Measurements from ENCODE around the gene ADAMTS9. TPM values are rescaled to one million over a fixed set of nuclear protein-coding genes. Genes with fewer than 3 reads are reported as not detected.

The ADAMTS9 gene
- total and polyA plus RNA-seq, 2 of the 13 experiments (the other 11 are each of a cell fraction or from before 2014, with no cell fraction given), result 0.02 to 0.09 TPM

- TF ChIP-seq ZNF552 (CRISPR knock-in tag; IDR thresholded peaks at IDR 0.05; ENCODE audit: borderline replicate concordance) (no peak), ZNF569 (CRISPR knock-in tag; IDR thresholded peaks at IDR 0.05; ENCODE audit: borderline replicate concordance) (no peak), KAT2B (IDR thresholded peaks at IDR 0.05; ENCODE audit: borderline replicate concordance, low read depth, low read length) (no peak), GABPB1 (CRISPR knock-in tag; IDR thresholded peaks at IDR 0.05) (no peak; the same call in 1 of the 2 replicates), ELK4 (CRISPR knock-in tag; IDR thresholded peaks at IDR 0.05; ENCODE audit: borderline replicate concordance) (no peak), XRCC5 (optimal IDR thresholded peaks at IDR 0.05; ENCODE audit: low read length) (no peak), ZNF20 (CRISPR knock-in tag; IDR thresholded peaks at IDR 0.05) (no peak), SALL1 (CRISPR knock-in tag; IDR thresholded peaks at IDR 0.05) (peak; percentile 47; the same call in 1 of the 2 replicates), LBX2 (CRISPR knock-in tag; IDR thresholded peaks at IDR 0.05; ENCODE audit: borderline replicate concordance) (no peak), SKIL (CRISPR knock-in tag; IDR thresholded peaks at IDR 0.05; ENCODE audit: borderline replicate concordance) (no peak), HNRNPUL1 (IDR thresholded peaks at IDR 0.05; ENCODE audit: low read depth, low read length) (no peak)
- TF ChIP-seq, protein P1, sequence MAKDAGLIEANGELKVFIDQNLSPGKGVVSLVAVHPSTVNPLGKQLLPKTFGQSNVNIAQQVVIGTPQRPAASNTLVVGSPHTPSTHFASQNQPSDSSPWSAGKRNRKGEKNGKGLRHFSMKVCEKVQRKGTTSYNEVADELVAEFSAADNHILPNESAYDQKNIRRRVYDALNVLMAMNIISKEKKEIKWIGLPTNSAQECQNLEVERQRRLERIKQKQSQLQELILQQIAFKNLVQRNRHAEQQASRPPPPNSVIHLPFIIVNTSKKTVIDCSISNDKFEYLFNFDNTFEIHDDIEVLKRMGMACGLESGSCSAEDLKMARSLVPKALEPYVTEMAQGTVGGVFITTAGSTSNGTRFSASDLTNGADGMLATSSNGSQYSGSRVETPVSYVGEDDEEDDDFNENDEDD (CRISPR knock-in tag; IDR thresholded peaks at IDR 0.05; ENCODE audit: borderline replicate concordance), result no peak
- TF ChIP-seq, protein P2, sequence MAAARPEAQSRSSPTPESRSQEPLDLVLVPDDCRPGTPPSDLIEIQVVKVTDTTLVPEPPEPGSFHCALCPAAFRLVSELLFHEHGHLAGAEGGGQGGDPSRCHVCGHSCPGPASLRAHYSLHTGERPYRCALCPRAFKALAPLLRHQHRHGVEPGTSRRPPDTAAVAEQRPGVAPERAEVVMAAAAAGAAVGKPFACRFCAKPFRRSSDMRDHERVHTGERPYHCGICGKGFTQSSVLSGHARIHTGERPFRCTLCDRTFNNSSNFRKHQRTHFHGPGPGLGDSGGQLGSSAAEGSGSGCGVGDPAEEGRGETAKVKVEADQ (CRISPR knock-in tag; IDR thresholded peaks at IDR 0.05; ENCODE audit: borderline replicate concordance), result no peak
- TF ChIP-seq, protein P3, sequence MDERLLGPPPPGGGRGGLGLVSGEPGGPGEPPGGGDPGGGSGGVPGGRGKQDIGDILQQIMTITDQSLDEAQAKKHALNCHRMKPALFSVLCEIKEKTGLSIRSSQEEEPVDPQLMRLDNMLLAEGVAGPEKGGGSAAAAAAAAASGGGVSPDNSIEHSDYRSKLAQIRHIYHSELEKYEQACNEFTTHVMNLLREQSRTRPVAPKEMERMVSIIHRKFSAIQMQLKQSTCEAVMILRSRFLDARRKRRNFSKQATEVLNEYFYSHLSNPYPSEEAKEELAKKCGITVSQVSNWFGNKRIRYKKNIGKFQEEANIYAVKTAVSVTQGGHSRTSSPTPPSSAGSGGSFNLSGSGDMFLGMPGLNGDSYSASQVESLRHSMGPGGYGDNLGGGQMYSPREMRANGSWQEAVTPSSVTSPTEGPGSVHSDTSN (CRISPR knock-in tag; IDR thresholded peaks at IDR 0.05), result peak; percentile 45
These were observed 60.1 kb downstream of the ADAMTS9 start (continued) for GRCh38 chr3:64627471-64628321.
